ENCODE results near the gene HOXA13. TPM values are rescaled to one million over a fixed set of nuclear protein-coding genes. Genes with fewer than 3 reads are reported as not detected.
A peak's percentile ranks its signal among the peaks of the same experiment; 100 is the strongest.

Gene HOXA13
- total RNA-seq, 8 experiments from 2014 or later: 0.09 to 2.4 (median 0.18) TPM; not detected in 3

DNA sequence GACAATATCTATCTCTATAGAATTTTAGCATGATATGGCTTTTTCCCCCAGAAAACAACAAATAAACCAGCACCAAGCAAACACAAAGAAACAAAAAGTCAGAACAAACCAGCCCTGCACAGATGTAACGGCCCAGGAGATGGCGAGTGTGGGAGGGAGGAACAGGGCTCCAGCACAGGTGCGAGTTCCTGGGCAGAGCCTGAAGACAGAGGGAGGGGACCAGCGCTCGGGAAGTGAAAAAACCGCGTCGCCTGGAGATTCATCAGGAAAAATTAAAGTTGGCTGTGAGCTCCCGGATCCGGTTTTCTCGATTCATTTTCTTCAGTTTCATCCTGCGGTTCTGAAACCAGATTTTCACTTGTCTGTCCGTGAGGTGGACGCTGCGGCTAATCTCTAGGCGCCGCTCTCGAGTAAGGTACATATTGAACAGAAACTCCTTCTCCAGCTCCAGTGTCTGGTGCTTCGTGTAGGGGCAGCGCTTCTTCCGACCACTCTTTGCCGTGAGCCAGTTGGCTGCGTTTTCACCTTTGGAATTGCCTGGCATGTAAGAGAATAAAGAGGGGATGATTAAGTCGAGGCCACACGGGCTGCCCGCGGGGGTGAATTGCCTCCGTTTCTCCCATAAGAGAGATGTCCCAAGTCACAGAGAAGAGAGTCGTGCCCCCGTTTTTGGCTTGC is 28.1 kb downstream of the HOXA13 start:
- no peak for ATAC-seq (replicated peaks in 6 of 8)
- Histone ChIP-seq H3K4me3 (no peak overlapping the region), H3K4me1 (replicated peaks in 1 of 2) (peaks cover 0 to 6% of the 10 kb centered on the region in 2 donors), H3K27ac (no peak overlapping the region)
- 0 to 40% (median 4%) methylated on average over 2 to 28 of the region's 30 CpGs for WGBS, 10 experiments
- in situ Hi-C loops (cut with MboI; ENCODE audit: low pct_unique_long_range_greater_than_20kb in 2 of 9, low sequenced_read_pairs in 9 of 9, unreplicated experiment in 9 of 9): loop anchor here in 6 of 9 experiments (10.0 to 25.0 kb wide), 4 partner anchors 784 to 1309 kb away; no protein-coding TSS in a partner anchor

DNA sequence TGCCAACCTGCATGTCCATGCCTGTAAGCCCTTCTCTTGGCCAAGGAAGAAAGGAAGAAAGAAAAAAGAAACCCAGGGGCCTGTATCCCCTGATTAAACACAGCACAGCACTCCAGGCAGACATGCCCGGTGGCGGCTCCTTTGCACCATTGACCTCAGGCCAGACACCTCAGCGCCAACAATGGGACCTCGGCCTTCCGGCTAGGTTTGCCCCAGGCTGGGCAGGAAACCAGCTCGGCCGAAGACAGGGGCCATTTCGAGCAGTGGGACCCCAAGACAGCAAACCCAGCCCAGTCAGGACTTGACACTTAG is 28.6 kb downstream of the HOXA13 start:
- 0 to 20% (median 4%) methylated on average over 1 to 4 of the region's 8 CpGs; no CpG with 5 or more reads in 3 of the 10 experiments for WGBS, 10 experiments
- H3K4me1 ChIP-seq (replicated peaks in 1 of 2): peaks cover 0 to 10% of the 10 kb centered on the region in 2 donors
- ATAC-seq (replicated peaks in 6 of 8): no peak
- in situ Hi-C loops (cut with MboI; ENCODE audit: low pct_unique_long_range_greater_than_20kb in 2 of 9, low sequenced_read_pairs in 9 of 9, unreplicated experiment in 9 of 9): loop anchor here in 6 of 9 experiments (10.0 to 25.0 kb wide), 4 partner anchors 784 to 1309 kb away; no protein-coding TSS in a partner anchor
- no peak overlapping the region for H3K4me3 ChIP-seq
- no peak overlapping the region for H3K27ac ChIP-seq

DNA sequence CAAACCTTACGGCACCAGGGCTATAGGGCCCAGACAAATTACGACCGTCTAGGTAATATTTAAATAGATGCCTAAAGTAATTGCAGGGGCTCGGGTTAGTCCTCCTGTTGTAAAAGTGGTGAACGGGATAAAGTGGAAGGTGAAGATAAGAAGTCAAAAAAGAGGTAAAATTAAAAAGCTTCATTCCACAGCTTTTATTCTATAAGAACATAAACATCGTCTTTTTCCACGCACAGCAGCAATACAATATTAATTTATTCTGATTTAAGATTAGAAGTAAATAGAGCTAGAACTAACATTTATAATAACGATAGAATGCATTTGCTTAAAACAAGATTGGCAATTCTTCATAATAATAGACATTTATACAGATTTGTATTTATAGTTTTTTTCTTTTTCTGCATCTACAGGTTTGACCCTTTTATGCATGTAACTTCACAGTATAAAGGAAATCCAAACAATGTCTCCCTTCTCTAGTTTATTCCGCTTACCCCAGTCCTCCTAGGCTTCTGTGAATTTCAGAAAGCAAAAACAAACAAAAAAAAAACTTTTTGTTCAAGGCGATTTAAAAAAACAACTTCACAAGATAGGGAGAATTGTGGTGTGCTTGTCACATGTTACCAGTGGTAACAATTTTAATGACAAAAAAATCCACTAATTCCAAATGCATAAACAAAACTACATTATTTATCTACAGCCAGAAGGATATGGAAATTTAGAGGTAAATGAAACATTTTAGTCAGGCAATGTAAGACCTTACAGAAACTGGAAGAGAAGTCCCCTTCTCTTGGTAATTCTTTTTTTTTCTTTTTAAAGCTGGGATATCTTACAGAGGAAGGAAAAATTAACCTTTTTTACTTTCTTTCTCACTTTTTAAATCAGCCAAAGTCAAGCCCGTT is 29.2 kb downstream of the HOXA13 start:
- Histone ChIP-seq H3K4me3 (no peak overlapping the region), H3K4me1 (replicated peaks in 1 of 2) (peaks cover 3 to 11% of the 10 kb centered on the region in 2 donors), H3K27ac (no peak overlapping the region)
- 0 to 64% (median 14%) methylated on average over 5 to 11 of the region's 11 CpGs for WGBS, 10 experiments
- no peak for ATAC-seq (replicated peaks in 6 of 8)
- in situ Hi-C loops (cut with MboI; ENCODE audit: low pct_unique_long_range_greater_than_20kb in 2 of 9, low sequenced_read_pairs in 9 of 9, unreplicated experiment in 9 of 9): loop anchor here in 6 of 9 experiments (10.0 to 25.0 kb wide), 4 partner anchors 783 to 1308 kb away; no protein-coding TSS in a partner anchor

DNA sequence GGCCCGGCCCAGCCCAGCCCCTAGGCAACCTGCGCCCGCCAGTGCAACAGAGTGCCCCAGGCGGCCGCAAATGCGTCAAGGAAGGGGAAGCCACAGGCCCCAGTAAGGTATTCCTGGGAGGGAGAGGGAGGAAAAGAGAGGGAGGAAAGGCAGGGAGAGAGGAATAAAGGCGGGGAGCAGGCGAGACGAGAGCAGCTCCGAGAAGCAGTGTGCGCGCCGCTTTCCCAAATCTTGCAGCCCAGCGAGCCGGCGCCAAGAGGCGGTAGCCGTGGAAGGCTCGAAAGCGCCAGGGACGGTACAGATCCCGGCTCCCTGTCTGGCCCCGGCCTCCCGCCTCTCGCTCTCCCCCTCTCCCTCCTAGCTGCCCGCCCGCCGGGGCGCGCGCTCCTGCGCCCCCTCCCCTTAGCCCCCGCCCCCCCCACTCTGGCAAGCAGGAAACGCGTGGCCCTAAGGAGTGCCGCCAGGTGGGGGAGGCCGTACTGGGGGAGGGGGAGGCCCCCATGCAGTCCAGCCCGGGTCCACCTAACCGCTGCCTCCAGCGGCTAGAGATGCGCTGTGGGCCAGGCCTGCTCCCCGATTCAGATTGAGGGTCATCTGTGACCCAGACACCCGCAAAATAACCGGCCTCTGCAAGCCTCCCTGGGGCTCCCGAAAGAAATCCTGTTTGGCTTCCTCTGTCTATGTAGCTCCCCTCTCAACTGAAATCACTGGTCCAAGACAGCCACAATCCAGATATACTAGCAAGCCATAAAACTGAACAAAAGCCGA is 30.0 kb downstream of the HOXA13 start:
- peaks cover 6 to 11% of the 10 kb centered on the region in 2 donors for H3K4me1 ChIP-seq (replicated peaks in 1 of 2)
- in situ Hi-C loops (cut with MboI; ENCODE audit: low pct_unique_long_range_greater_than_20kb in 2 of 9, low sequenced_read_pairs in 9 of 9, unreplicated experiment in 9 of 9): loop anchor here in 6 of 9 experiments (10.0 to 25.0 kb wide), 4 partner anchors 783 to 1308 kb away; no protein-coding TSS in a partner anchor

DNA sequence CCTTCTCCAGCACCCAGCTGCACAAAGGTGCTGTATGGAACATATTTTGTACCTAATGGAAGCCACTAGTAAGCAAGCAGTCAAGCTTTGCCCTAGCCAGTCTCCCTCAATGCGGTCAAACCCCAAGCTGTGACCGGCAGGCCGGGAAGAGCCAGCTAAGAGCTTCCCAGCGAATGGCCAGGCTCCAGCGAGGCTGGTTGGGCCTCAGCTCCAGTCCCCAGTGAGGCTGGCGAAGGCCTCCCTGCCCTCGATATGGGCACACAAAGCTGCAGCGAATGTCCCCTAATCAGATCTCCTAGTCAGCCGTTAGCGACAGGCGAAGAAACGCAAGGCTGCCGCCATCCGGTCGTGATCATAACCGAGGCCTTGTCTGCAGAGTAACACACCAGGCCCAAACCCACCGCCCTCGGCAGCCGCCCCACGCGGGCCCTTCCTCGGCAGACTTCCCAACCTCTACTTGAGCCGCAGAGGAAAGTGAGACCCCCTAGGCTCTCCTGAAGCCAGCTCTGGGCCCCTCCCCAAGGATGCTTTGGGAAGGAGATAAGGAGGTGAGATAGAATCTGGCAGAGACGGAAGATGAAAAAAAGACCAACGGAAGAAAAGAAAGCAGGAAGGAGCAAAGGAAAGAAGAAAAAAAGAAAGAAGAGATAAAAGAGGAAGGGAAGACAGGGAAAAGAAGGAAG is 31.5 kb downstream of the HOXA13 start:
- in situ Hi-C loops (cut with MboI; ENCODE audit: low pct_unique_long_range_greater_than_20kb in 2 of 9, low sequenced_read_pairs in 9 of 9, unreplicated experiment in 9 of 9): loop anchor here in 5 of 9 experiments (25.0 kb wide), 3 partner anchors 781 to 1306 kb away; no protein-coding TSS in a partner anchor
- H3K4me1 ChIP-seq (replicated peaks in 1 of 2): peaks cover 6 to 11% of the 10 kb centered on the region in 2 donors
- no peak overlapping the region for H3K4me3 ChIP-seq
- 3 to 46% (median 10%) methylated on average over 1 to 20 of the region's 25 CpGs for WGBS, 10 experiments
- ATAC-seq (replicated peaks in 6 of 8): peak in 6 of 8 experiments; percentile 1 to 34 (median 16)
- no peak overlapping the region for H3K27ac ChIP-seq

More for the DNA sequence above, 30.0 kb downstream of the HOXA13 start:
- H3K4me3 ChIP-seq: no peak overlapping the region
- peak in 6 of 8 experiments; percentile 0 to 43 (median 24) for ATAC-seq (replicated peaks in 6 of 8)
- 0 to 40% (median 11%) methylated on average over 1 to 5 of the region's 46 CpGs; no CpG with 5 or more reads in 2 of the 10 experiments for WGBS, 10 experiments
- H3K27ac ChIP-seq: no peak overlapping the region

DNA sequence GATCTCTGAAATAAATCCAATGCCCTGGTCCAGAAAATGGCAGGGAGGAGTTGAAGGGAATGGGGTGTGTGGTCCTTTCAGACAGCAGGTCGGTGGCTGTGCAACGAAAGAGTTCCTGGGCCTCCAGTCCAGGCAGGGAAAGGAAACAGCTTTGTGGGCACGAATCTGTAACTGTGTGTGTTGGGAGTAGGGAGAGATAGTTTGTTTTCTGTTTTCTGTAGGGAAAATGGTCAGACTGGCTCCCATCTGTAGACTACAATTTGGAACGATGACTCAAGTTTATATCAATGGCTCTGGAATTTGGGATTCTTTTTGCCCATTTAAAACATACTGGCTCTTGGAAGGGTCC is 32.0 kb downstream of the HOXA13 start:
- 4 to 41% (median 19%) methylated on average over 1 to 4 of the region's 4 CpGs; no CpG with 5 or more reads in 4 of the 10 experiments for WGBS, 10 experiments

DNA sequence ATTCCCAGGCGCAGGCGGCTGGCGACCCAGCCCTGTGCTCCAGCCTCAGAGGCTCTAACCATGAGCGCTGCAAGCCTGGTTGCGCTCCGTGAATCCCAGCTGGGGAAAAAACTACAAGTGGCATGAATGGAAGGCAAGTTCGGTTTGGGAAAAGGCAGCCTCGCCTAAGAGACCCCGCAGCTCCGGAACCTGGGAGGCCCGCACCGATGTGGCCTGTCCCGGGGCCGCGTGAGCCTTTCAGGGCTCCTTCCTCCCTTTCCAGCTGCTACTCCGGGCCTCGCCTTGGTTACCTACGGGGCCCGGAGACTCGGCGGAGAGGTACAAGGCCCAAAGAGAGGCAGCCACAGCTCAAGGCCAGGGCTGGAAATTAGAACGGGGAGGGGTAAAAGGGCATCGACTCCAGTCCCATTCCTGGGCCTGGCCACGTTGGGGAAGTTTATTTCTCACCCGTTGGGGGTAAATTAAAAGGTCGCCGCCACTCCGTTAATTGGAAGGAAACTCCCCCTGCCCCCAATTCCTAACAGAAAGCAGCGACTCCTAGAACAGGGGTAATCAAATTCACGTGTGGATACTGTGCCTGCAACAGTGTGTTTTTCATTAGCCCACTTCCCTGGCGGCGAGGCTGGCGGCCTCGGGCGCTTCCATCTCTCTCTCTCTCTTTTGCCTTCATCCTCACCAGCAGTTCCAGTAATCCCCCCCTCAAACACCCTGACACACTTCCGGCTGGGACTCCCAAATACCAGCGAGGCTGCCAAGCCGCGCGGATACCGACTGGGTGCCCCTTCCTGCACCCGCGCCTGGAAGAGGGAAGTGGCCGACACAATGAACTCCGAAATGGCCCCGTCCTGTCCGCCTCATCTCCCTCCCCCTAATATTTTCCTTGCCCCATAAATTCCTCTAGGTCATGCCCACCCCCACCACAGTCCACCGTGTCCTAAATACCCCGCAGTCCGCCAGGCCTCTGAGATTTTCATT is 33.1 kb downstream of the HOXA13 start:
- Histone ChIP-seq H3K4me1 (replicated peaks in 1 of 2) (peaks cover 6 to 11% of the 10 kb centered on the region in 2 donors), H3K4me3 (no peak overlapping the region), H3K27ac (no peak overlapping the region)
- 0 to 72% (median 12%) methylated on average over 2 to 15 of the region's 50 CpGs; no CpG with 5 or more reads in 2 of the 10 experiments for WGBS, 10 experiments
- ATAC-seq (replicated peaks in 6 of 8): peak in 2 of 8 experiments; percentile 0 to 1
- in situ Hi-C loops (cut with MboI; ENCODE audit: low pct_unique_long_range_greater_than_20kb in 2 of 9, low sequenced_read_pairs in 9 of 9, unreplicated experiment in 9 of 9): loop anchor here in 5 of 9 experiments (25.0 kb wide), 3 partner anchors 780 to 1305 kb away; no protein-coding TSS in a partner anchor

More for the DNA sequence above, 32.0 kb downstream of the HOXA13 start:
- no peak for ATAC-seq (replicated peaks in 6 of 8)
- Histone ChIP-seq H3K4me1 (replicated peaks in 1 of 2) (peaks cover 6 to 11% of the 10 kb centered on the region in 2 donors), H3K4me3 (no peak overlapping the region), H3K27ac (no peak overlapping the region)
- in situ Hi-C loops (cut with MboI; ENCODE audit: low pct_unique_long_range_greater_than_20kb in 2 of 9, low sequenced_read_pairs in 9 of 9, unreplicated experiment in 9 of 9): loop anchor here in 5 of 9 experiments (25.0 kb wide), 3 partner anchors 781 to 1306 kb away; no protein-coding TSS in a partner anchor

DNA sequence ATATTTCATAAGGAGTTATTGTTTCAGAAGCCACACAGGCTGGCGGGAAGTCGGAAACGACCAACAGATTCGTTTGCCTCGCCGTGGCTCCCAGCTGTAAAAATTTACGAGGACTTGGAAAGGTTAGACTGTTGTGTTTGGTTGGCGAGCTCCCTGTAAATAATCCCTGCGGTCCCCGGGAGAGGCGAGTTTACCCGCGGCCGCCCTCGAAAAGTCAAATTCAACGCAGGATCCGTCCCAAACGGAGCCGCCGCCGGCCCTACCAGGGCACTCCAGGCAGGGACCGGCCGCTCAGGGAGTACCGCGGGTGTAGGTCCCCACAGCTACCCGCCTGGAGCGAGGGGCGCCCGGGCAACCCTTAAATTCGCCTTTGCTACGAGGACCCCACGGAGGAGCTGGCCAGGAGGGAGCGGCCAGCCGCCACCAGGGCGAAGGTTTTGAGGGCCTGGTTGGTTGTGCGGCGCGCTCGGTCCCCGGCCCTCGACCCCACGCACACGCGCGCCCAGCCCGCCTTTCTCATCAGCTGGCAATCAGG is 33.8 kb downstream of the HOXA13 start:
- ATAC-seq (replicated peaks in 6 of 8): peak in 2 of 8 experiments; percentile 0
- peak overlapping the region in 3 of 5 donors; percentile 31 to 35 (median 32) for H3K4me3 ChIP-seq
- peaks cover 6 to 15% of the 10 kb centered on the region in 2 donors for H3K4me1 ChIP-seq (replicated peaks in 1 of 2)
- 0 to 26% (median 15%) methylated on average over 1 to 12 of the region's 46 CpGs; no CpG with 5 or more reads in 5 of the 10 experiments for WGBS, 10 experiments
- in situ Hi-C loops (cut with MboI; ENCODE audit: low pct_unique_long_range_greater_than_20kb in 2 of 9, low sequenced_read_pairs in 9 of 9, unreplicated experiment in 9 of 9): loop anchor here in 5 of 9 experiments (25.0 kb wide), 3 partner anchors 779 to 1304 kb away; no protein-coding TSS in a partner anchor
- H3K27ac ChIP-seq: no peak overlapping the region

DNA sequence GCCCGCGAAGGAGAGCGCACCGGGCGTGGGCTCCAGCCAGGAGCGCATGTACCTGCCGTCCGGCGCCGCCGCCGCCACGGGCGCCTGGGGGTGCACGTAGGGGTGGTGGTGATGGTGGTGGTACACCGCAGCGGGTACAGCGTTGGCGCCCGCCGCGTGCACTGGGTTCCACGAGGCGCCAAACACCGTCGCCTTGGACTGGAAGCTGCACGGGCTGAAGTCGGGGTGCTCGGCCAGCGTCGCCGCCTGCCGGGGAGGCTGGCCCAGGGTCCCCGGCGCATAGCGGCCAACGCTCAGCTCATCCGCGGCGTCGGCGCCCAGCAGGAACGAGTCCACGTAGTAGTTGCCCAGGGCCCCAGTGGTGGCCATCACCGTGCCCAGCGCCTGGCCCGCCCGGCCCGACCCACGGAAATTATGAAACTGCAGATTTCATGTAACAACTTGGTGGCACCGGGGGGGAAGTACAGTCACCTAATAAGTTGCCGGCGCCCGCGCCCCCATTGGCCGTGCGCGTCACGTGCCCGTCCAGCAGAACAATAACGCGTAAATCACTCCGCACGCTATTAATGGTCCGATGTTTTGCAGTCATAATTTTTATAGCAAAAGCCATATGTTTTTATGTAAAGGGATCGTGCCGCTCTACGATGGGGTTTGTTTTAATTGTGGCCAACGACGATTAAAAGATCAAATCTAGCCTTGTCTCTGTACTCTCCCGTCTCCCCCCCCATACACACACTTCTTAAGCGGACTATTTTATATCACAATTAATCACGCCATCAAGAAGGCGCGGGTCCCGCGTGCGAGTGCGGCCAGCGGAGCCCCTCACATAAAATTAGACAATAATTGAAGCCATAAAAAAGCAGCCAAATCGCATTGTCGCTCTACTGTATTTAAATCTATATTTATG is 34.5 kb downstream of the HOXA13 start, which contains the start of gene HOXA9:
HOXA9 (minus strand) TSS at position 449 of the 907 bp plus-strand sequence; CDS start at position 369, 80 bp downstream.
- ATAC-seq (replicated peaks in 6 of 8): peak in 4 of 8 experiments; percentile 1 to 20 (median 14)
- Histone ChIP-seq H3K4me3 (peak within 1 kb of the TSS; percentile 23 to 35 (median 31)), H3K4me1 (replicated peaks in 1 of 2) (peaks cover 7 to 18% of the 10 kb centered on the region in 2 donors), H3K27ac (no peak within 1 kb of the TSS)
- 0 to 65% (median 7%) methylated on average over 4 to 24 of the region's 82 CpGs; no CpG with 5 or more reads in 1 of the 10 experiments for WGBS, 10 experiments
- in situ Hi-C loops (cut with MboI; ENCODE audit: low pct_unique_long_range_greater_than_20kb in 2 of 9, low sequenced_read_pairs in 9 of 9, unreplicated experiment in 9 of 9): loop anchor here in 5 of 9 experiments (25.0 kb wide), 3 partner anchors 778 to 1303 kb away; no protein-coding TSS in a partner anchor

Data from motor neuron (in vitro differentiated cells).